Ishikawa (cell line): ENCODE measurements around the gene KLHDC8B.

ENCODE experiments used
- EGR1 ChIP-seq: IDR thresholded peaks from 2 replicates; pipeline ENCODE4 v1.6.1; 2012
- TAF1 ChIP-seq: IDR thresholded peaks from 2 replicates; pipeline ENCODE4 v1.6.1; 2012; ENCODE audit warnings: low read depth, mild to moderate bottlenecking

- TF ChIP-seq EGR1 (no peak), TAF1 (no peak)
Measured at GRCh38 chr3:49163609-49164008, 7.8 kb upstream of the KLHDC8B start.
